CD4-positive, alpha-beta T cell treated with Interleukin-2 at 100 ng/mL for 4 hours (primary cell): ENCODE measurements around the gene SLC5A11.

Source experiments
- DNase-seq: peaks from one replicate; pipeline ENCODE4 v3.0.0-alpha.2; 2020; ENCODE audit warnings: low spot score

The SLC5A11 gene

GRCh38 chr16:24920568-24920967 is 74.8 kb downstream of the SLC5A11 start:
- DNase-seq = no peak

- peak; percentile 3 for DNase-seq
Measured at GRCh38 chr16:24921229-24921628, 75.5 kb downstream of the SLC5A11 start.

GRCh38 chr16:24925163-24925562 is 79.4 kb downstream of the SLC5A11 start:
- DNase-seq = no peak

- DNase-seq = no peak
Measured at GRCh38 chr16:24929409-24929808, 83.6 kb downstream of the SLC5A11 start.

GRCh38 chr16:24930440-24930839 is 84.7 kb downstream of the SLC5A11 start:
- DNase-seq = no peak

- no peak for DNase-seq
Measured at GRCh38 chr16:24931091-24931490, 85.3 kb downstream of the SLC5A11 start.

- no peak for DNase-seq
Measured at GRCh38 chr16:24935336-24935735, 89.6 kb downstream of the SLC5A11 start.

- DNase-seq = no peak
Measured at GRCh38 chr16:24936151-24936550, 90.4 kb downstream of the SLC5A11 start.

GRCh38 chr16:24939224-24939623 is 93.5 kb downstream of the SLC5A11 start:
- DNase-seq = no peak

GRCh38 chr16:24939738-24940137 is 94.0 kb downstream of the SLC5A11 start:
- no peak for DNase-seq

- DNase-seq = no peak
Measured at GRCh38 chr16:24943471-24943870, 97.7 kb downstream of the SLC5A11 start.

GRCh38 chr16:24944206-24944605 is 98.4 kb downstream of the SLC5A11 start:
- no peak for DNase-seq

- DNase-seq = no peak
Measured at GRCh38 chr16:24946155-24946554, 100.4 kb downstream of the SLC5A11 start.

GRCh38 chr16:24950275-24950674 is 104.5 kb downstream of the SLC5A11 start:
- DNase-seq = no peak

- DNase-seq = no peak
Measured at GRCh38 chr16:24953306-24953705, 107.5 kb downstream of the SLC5A11 start.

- DNase-seq = no peak
Measured at GRCh38 chr16:24953721-24954120, 108.0 kb downstream of the SLC5A11 start.

GRCh38 chr16:24954137-24954536 is 108.4 kb downstream of the SLC5A11 start:
- DNase-seq = no peak

- no peak for DNase-seq
Measured at GRCh38 chr16:24955975-24956731, 110.4 kb downstream of the SLC5A11 start.

- no peak for DNase-seq
Measured at GRCh38 chr16:24957887-24958286, 112.1 kb downstream of the SLC5A11 start.
